B cell (primary cell): ENCODE results near the gene RPL10. TPM values are rescaled to one million over a fixed set of nuclear protein-coding genes. Genes with fewer than 3 reads are reported as not detected.

Experiments used
- ATAC-seq: fragments of 200-7000 bp; cut with Tn5 transposase; one replicate; pipeline ENCODE4 v1.10.0; 2021; ENCODE audit warnings: low read depth, mild to moderate bottlenecking, moderate number of reproducible peaks, moderate library complexity
- CTCF ChIA-PET: fragments of 350-600 bp; sonication (Branson Sonifier 250); formaldehyde crosslinking; loops from one replicate; lab custom pipeline; 2021; ENCODE audit warnings: antibody characterized with exemption, inconsistent platforms; lab: Charles Lee
- POLR2A ChIA-PET: fragments of 350-600 bp; sonication (Branson Sonifier 250); formaldehyde crosslinking; loops from one replicate; lab custom pipeline; 2021; ENCODE audit warnings: antibody characterized with exemption; lab: Charles Lee
- DNase-seq: peaks from one replicate; pipeline ENCODE4 v3.0.0; 2013
- H2AFZ ChIP-seq: 2 replicates; pipeline ENCODE4 v1.6.1; 2012; ENCODE audit warnings: mild to moderate bottlenecking, low read depth, low read length; ENCODE audit not compliant: insufficient read depth, poor library complexity, severe bottlenecking
- H3K27ac ChIP-seq, 2 donors: 1 replicate in 1 of 2; 2 replicates in 1 of 2; pipeline ENCODE4 v1.5.1; 2012 to 2013; ENCODE audit warnings: low read length in 2 of 2, mild to moderate bottlenecking in 2 of 2, moderate library complexity in 1 of 2
- H3K27me3 ChIP-seq, 4 experiments: fragments of 200-600 bp in 1 of 4; sonication (generic) in 1 of 4; replicated peaks in 1 of 4; 1 replicate in 2 of 4; 2 replicates in 2 of 4; pipeline versions ENCODE4 v1.6.1 to v1.7.0; 2013 to 2016; ENCODE audit warnings: low read length in 3 of 4, mild to moderate bottlenecking in 2 of 4, mixed read lengths in 1 of 4, moderate library complexity in 1 of 4; ENCODE audit not compliant: insufficient read depth in 4 of 4, control insufficient read depth in 3 of 4; ENCODE audit errors: control extremely low read depth in 1 of 4
- H3K36me3 ChIP-seq, 2 experiments: replicated peaks in 1 of 2; 1 replicate in 1 of 2; 2 replicates in 1 of 2; pipeline versions ENCODE4 v1.6.1 to v1.7.1; 2013; ENCODE audit warnings: low read length in 1 of 2; ENCODE audit not compliant: insufficient read depth in 2 of 2, control insufficient read depth in 1 of 2; ENCODE audit errors: control extremely low read depth in 1 of 2, extremely low read depth in 1 of 2
- H3K4me1 ChIP-seq, 2 donors: fragments of 200-600 bp in 1 of 2; sonication (generic) in 1 of 2; 1 replicate in 1 of 2; 2 replicates in 1 of 2; pipeline versions ENCODE4 v1.5.1 to v1.6.1; 2013 to 2017; ENCODE audit warnings: low read length in 2 of 2; ENCODE audit not compliant: control insufficient read depth in 2 of 2, insufficient read depth in 2 of 2
- H3K4me2 ChIP-seq: replicated peaks from 2 replicates; pipeline ENCODE3; 2012; ENCODE audit warnings: mild to moderate bottlenecking, low read depth, low read length; ENCODE audit not compliant: poor library complexity, severe bottlenecking
- H3K4me3 ChIP-seq, 5 experiments: fragments of 200-600 bp in 1 of 5; sonication (generic) in 1 of 5; 1 replicate in 3 of 5; 2 replicates in 2 of 5; pipeline versions ENCODE4 v1.5.1 to v1.7.0; 2011 to 2016; ENCODE audit warnings: low read length in 4 of 5, mild to moderate bottlenecking in 4 of 5, low read depth in 2 of 5, control low read depth in 1 of 5, moderate library complexity in 1 of 5; ENCODE audit not compliant: insufficient read depth in 1 of 5; ENCODE audit errors: control extremely low read depth in 1 of 5, extremely low read depth in 1 of 5
- H3K79me2 ChIP-seq: fragments of 200-600 bp; sonication (generic); one replicate; pipeline ENCODE4 v1.6.0; 2016; ENCODE audit warnings: low read length; ENCODE audit not compliant: control insufficient read depth, insufficient read depth
- H3K9ac ChIP-seq: fragments of 200-600 bp; sonication (generic); 2 replicates; pipeline ENCODE4 v1.6.1; 2017; ENCODE audit warnings: mild to moderate bottlenecking, low read length, moderate library complexity
- H3K9me3 ChIP-seq, 3 donors: one replicate each; pipeline versions ENCODE4 v1.6.1 to v1.7.1; 2013; ENCODE audit warnings: low read length in 2 of 3; ENCODE audit not compliant: control insufficient read depth in 2 of 3, insufficient read depth in 1 of 3; ENCODE audit errors: control extremely low read depth in 1 of 3
- H4K20me1 ChIP-seq: 2 replicates; pipeline ENCODE4 v1.6.0; 2012; ENCODE audit warnings: mild to moderate bottlenecking, low read length; ENCODE audit not compliant: insufficient read depth, control insufficient read depth, poor library complexity, severe bottlenecking
- H3K27ac Mint-ChIP-seq: one replicate; pipeline ENCODE4 v1.8.0; 2021; ENCODE audit warnings: mixed read lengths
- H3K27me3 Mint-ChIP-seq: one replicate; pipeline ENCODE4 v1.8.0; 2021; ENCODE audit warnings: mixed read lengths
- H3K4me1 Mint-ChIP-seq: one replicate; pipeline ENCODE4 v1.8.0; 2021; ENCODE audit warnings: mixed read lengths
- H3K4me3 Mint-ChIP-seq: one replicate; pipeline ENCODE4 v1.8.0; 2021; ENCODE audit warnings: mixed read lengths
- H3K9me3 Mint-ChIP-seq: one replicate; pipeline ENCODE4 v1.8.0; 2022; ENCODE audit warnings: mixed read lengths; ENCODE audit not compliant: insufficient read depth
- CTCF ChIP-seq: fragments of 200-600 bp; IDR thresholded peaks from one replicate; pipeline ENCODE4 v1.8.0; 2022; ENCODE audit warnings: antibody characterized with exemption, mild to moderate bottlenecking
- EZH2 ChIP-seq: IDR thresholded peaks from 2 replicates; pipeline ENCODE4 v1.6.1; 2012; ENCODE audit warnings: borderline replicate concordance, low read depth, mild to moderate bottlenecking, moderate library complexity, low read length; ENCODE audit not compliant: insufficient read depth, poor library complexity, severe bottlenecking
- WGBS: methylation state at CpG from one replicate; pipeline ENCODE4 v1.1.5; 2013; ENCODE audit warnings: missing lambda C conversion rate; ENCODE audit not compliant: insufficient coverage; 5-methylcytosine and 5-hydroxymethylcytosine counted together
- intact Hi-C: fragments of 100-400 bp; cut with micrococcal nuclease; formaldehyde crosslinking; loops from one replicate; pipeline ENCODE4 v1.10.0; 2022
- polyA plus RNA-seq: library from polyadenylated mRNA; depleted of rRNA; stranded (reverse); fragments of >200 nt; gene quantifications from 2 replicates; pipeline ENCODE4 v1.2.3, GENCODE V29; 2012
- total RNA-seq, 2 donors: library from RNA; stranded (reverse); fragments of 120-200 nt in 1 of 2; gene quantifications; 1 replicate in 1 of 2; 2 replicates in 1 of 2; pipeline versions ENCODE4 v1.2.3 to v1.2.4, GENCODE V29; 2013 to 2022

RPL10 gene
- total and polyA plus RNA-seq, 2 donors (not counting 1 experiment from before 2014, with no cell fraction given): 4,073 to 16,482 TPM

DNA sequence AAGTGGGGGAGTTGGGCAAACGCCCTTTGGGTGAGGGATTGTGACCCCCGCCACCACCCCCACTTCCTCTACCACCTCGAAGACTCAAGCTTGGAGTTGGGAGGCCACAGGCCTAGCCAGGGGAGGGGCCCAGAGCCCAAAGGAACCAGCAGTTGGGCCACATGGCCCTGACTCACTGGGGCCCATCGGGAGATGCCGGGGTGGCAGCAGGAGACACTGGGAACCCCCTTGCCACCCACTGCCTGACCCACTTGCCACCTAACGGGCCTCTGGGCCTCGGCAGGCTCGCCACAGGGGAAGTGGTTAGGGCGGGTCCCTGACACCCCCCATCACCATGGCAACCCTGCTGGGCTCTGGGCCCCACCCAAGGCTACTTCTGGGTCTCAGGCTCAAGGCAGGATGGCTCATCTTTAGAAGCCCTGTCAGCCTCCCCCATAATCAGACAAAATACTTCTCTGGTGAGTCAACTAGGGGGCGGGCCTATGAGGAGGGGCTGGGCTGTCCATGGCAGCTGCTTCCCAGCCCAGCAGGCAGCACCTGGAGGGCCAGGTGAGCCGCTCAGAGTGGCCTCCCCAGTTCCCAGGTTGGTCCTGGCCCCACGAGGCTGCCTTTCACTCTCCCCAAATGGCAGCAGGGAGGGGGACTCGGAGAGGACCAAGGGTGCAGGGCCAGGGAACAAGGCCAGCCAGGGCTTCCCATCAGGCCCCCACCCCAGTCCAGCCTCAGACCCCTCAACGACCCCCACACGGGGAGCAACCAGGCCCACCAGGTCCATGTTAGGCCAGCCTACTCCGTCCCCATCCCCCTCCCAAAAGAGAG is 29.3 kb upstream of the RPL10 start:
- intact Hi-C loops: no loop called here
- Histone ChIP-seq H3K79me2 (peaks cover 54% of the 10 kb centered on the region), H3K9me3 (no peaks in the 10 kb centered on the region), H3K27ac (peak overlapping the region; percentile 86 to 90), H3K9ac (peak overlapping the region; percentile 73), H3K36me3 (peaks cover 0 to 42% of the 10 kb centered on the region in 2 experiments), H3K4me2 (peak overlapping the region; percentile 80), H3K27me3 (no peaks in the 10 kb centered on the region), H3K4me3 (peak overlapping the region; percentile 11 to 81 (median 75)), H3K4me1 (peaks cover 22 to 44% of the 10 kb centered on the region in 2 donors), H2AFZ (no peak overlapping the region), H4K20me1 (peaks cover 27% of the 10 kb centered on the region)
- ChIA-PET POLR2A (interaction anchor here (0.6 to 2.5 kb wide), 8 partner anchors 9 to 425 kb away, joined by 3 to 14 read pairs (median 5); partner anchors contain the start of genes EMD and RPL10), CTCF (no interaction called here)
- Mint-ChIP-seq H3K9me3 (no peaks in the 10 kb centered on the region), H3K4me3 (peak overlapping the region; percentile 80), H3K27me3 (no peaks in the 10 kb centered on the region), H3K4me1 (peaks cover 20% of the 10 kb centered on the region), H3K27ac (peak overlapping the region; percentile 88)
- peak; percentile 93 for DNase-seq
- 17% methylated on average over 2 of the region's 16 CpGs for WGBS
- TF ChIP-seq CTCF: no peak
- TF ChIP-seq EZH2: no peak
- ATAC-seq: peak; percentile 52
